Activated T-cell treated with anti-CD3 and anti-CD28 coated beads for 1 hour (primary cell): ENCODE measurements around the gene IKZF5.

Experiments used
- DNase-seq: peaks from one replicate; pipeline ENCODE4 v3.0.0-alpha.2; 2020; ENCODE audit warnings: low read depth

Gene IKZF5

DNA sequence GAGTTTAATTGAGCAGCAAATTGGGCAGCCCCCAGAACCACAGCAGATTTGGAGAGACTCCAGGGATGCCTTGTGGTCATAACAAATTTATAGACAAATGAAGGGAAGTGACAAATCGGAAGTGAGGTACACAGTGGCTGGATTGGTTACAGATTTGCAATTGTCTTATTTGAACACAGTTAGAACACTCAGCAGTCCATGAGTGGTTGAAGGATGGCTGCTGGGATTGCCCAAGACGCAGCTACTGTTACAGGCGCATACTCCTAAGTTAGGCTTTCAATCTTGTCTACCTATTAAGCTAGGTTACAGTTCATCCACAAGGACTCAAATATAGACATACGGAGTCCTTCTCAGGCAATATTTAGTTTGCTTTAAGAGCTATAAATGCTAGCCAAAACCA lies 7.6 kb upstream of the IKZF5 start:
- DNase-seq, result no peak

DNA sequence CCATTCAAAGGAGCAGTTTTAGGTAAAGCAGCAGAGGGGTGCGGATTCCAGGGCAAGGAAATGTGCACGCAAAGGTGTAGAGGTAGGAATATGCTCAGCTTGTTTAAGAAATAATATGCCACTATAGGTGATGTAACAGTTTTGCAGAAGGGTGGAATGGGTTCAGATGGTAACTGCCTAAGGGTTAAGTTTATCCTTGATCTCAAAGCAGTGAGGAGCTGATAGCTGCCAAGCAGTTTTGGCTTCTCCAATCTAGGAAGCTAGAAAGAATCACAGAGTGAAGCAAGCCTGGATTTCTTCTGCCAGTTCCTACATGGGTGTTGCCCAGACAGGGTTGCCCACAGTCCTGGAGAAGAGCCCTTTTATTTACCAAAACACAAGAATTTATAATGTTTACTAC lies 6.2 kb upstream of the IKZF5 start:
- DNase-seq, result no peak

- no peak for DNase-seq
Observed at GRCh38 chr10:123013456-123014419, 5.1 kb upstream of the IKZF5 start.

DNA sequence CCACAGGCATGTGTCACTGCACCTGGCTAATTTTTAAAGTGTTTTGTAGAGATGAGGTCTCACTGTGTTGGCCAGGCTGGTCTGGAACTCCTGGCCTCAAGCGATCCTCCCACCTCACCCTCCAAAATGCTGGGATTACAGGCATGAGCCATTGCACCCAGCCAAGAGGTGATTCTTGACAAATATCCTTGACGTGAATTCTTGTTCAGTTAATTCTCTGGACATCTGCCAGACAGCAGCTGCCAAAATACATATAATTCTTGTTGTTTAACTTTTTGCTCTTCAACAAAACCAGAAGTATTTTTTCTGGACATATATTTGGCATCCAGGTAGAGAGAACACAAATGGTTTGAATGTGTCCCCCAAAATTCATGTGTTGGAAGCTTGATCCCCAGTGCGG lies 3.4 kb upstream of the IKZF5 start:
- no peak for DNase-seq

- DNase-seq, result peak; percentile 18
Observed at GRCh38 chr10:123009105-123009820, 668 bp upstream of the IKZF5 start.

DNA sequence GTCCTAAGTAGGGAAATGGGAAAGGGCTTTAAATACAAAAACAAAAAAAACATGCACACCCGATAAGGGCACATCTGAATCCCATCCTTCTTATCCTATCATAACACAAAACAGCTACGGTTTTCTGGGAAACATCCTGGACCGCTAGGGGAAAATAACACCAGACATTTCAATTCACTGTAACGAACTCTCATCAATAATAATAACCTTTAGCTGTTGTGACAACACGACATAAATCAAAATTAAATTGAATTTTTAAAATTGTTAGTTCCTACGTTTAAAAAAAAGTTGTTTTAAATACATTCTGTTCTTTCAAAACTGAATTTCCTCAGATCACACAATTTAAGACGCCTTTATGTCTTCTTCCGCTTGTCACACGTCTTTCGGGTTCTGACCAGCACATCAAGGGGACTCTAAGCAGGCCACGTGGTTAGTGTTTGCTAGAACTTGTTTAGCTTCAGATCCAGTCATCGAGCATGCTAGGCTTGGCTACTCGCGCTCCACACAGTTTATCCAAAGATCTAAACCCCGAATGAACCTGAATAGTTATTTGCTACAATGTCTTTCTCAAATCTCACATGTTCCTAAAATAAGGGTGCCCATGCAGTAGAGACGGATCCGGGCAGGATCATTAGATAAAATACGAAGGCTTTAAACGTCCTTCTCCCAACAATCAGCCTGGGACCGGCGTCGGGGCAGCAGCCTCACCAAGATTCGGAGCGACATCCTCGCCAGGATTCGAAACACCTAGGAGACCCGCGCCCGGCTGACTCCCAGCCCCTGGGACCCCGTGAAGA lies 839 bp downstream of the IKZF5 start:
- peak; percentile 26 for DNase-seq

- no peak for DNase-seq
Observed at GRCh38 chr10:123004298-123004697, 4.3 kb downstream of the IKZF5 start.

- no peak for DNase-seq
Observed at GRCh38 chr10:123001370-123001769, 7.2 kb downstream of the IKZF5 start.

GRCh38 chr10:123000155-123000554 lies 8.4 kb downstream of the IKZF5 start:
- no peak for DNase-seq

- DNase-seq, result no peak
Observed at GRCh38 chr10:122999347-122999746, 9.2 kb downstream of the IKZF5 start.

DNA sequence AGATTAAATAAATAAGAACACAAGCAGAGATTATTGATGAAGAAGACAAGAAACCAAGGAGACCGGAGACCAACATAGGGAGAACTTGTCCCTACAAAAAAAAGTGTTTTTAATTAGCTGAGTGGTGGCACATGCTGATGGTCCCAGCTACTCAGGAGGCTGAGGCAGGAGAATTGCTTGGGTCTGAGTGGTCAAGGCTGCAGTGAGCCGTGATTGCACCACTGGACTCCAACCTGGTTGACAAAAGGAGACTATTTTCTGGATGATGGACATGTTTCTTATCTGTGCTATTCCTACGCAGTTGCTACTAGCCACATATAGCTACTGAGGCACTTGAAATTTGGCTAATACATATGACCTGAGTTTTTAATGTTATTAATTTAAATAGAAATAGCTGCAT lies 9.7 kb downstream of the IKZF5 start:
- no peak for DNase-seq

GRCh38 chr10:122998360-122998917 lies 10.2 kb downstream of the IKZF5 start:
- DNase-seq, result no peak

DNA sequence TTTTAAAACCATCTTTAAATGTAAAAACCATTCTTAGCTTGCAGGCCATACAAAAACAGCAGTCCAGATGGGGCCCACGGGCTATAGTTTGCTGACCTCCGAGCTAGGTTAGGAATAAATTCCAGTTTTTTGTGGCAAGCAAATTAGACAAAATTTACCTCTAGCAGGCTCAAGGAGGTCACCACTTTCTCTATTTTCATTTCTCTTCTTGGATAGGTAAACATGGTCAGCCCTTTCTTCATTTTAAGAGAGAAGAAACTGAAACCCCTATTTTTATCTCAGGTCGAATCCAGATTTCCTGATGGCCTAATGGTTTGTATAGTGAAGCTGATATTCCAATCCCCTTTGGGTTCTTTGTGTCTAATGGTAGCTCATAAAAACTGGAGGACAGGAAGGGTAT lies 10.7 kb downstream of the IKZF5 start:
- DNase-seq, result no peak

GRCh38 chr10:122995936-122996335 lies 12.7 kb downstream of the IKZF5 start:
- DNase-seq, result no peak

- no peak for DNase-seq
Observed at GRCh38 chr10:122993797-122994336, 14.7 kb downstream of the IKZF5 start.

DNA sequence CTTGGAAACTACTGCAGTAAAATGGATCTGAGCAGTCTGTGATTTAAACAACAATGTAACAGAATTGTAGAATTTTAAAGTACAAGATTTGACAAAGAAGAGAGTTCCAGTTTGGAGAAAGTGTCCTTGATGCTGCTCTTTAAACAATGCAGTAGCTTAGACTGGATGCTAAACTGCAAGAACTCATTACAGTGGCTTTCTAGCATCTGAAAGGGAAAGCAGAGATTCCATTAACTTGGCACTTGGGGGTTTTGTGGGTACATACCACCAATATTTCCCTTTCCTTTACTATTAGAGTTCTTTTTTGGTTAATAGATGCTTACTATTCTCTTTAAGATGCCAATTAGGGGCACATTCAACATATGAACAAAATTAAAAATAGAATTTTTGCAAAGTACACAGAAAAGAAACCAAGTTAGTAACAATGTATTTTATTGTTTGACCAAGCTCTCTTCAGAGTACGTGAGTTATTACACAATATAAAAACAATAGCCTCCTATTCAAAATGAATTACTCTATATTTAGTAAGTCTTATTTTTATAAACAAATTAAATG lies 16.5 kb downstream of the IKZF5 start:
- DNase-seq, result no peak

DNA sequence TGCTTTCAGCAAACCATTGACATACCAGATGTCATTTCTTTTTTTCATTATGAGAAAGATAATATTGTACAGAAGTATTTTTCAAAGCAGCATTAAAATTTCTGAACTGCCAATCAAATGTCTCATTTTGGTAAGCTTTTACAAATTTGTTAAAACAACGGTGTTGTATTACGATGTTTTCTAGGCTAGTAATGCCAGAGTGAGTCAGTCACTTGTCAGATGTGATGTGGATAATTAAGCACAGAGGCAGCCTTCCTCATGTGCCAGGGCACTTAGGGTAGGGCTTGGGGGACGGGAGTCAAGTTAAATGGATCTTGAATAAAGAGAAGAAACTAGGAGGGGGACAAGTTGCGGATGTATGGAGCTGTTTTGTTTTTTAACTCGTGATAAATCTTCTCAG lies 18.3 kb downstream of the IKZF5 start:
- DNase-seq, result no peak

DNA sequence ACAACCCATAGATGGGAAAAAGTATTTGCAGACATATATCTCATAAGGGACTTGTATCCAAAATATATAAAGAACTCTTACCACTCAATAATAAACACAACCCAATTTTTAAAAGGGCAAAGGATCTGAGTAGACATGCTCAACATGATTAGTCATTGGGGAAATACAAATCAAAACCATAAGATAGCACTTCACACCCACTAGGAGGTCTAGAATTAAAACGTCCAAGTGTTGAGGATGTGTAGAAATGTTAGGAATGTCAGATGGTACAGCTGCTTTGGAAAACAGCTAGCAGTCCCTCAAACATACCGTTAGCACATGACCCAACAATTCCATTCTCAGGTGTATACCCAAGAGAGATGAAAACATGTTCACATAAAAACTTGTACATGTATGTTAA lies 20.1 kb downstream of the IKZF5 start:
- no peak for DNase-seq

DNA sequence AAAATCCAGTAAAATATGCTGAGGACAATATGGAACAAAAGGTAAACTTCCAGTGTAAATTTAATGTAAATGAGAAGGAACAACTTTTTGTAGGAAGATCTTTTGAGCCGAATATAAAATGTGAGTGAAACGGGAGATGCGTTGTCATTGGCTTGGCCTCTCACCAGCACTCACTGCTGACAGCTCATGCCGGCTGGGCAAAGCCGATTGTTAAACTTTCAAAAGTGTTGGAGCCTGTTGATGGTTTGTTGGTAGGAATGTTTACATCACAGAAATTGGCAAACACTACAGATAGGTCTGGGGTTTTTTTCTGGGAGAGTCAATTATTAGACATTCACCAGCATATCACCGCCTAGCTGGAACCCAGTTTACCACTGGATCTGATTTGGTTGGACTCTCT lies 22.3 kb downstream of the IKZF5 start:
- no peak for DNase-seq

DNA sequence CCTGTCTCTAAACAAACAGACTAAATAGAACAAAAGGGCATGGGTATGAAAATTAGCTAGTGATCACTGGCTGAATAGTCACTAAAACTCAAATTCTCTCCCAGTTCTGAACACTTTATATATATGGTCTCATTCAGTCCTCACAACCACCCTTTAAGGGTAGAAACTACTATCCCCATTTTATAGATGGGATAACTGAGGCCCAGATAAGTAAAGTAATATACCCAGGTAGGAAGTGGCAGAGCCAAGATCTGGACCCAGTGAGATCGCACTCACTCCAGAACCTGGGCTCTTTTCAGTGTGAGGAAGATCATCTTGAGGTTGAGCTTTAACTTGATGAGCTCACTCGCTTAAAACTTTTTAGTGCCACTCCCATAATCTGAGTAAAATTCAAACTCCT lies 23.9 kb downstream of the IKZF5 start:
- no peak for DNase-seq

DNA sequence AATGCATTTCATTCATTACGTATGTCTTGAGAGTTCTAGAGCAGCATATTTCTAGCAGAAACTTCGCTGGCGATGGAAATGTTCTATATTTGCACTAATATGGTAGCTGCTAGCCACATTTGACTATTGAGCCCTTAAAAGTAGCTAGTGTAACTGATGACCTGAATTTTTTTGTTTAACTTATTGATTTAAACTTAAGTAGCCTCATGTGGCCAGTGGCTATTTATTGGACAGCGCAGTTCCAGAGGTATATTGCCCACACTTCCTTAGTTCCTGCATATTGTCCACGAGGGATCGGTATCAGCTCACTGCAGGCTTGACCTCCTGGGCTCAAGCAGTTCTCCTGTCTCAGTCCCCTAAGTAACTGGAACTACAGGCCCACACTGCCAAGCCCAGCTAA lies 24.7 kb downstream of the IKZF5 start:
- DNase-seq, result no peak

- no peak for DNase-seq
Observed at GRCh38 chr10:122981066-122981464, 27.5 kb downstream of the IKZF5 start.
